Measurements from ENCODE around the gene MRPL50.

- TF ChIP-seq EZH2 (IDR thresholded peaks at IDR 0.05; ENCODE audit: borderline replicate concordance, low read length) (no peak), CTCF (conservative IDR thresholded peaks at IDR 0.05 in 1 of 2, IDR thresholded peaks at IDR 0.05 in 1 of 2; ENCODE audit: extremely low read depth in 1 of 2, insufficient read depth in 1 of 2, low read depth in 1 of 2, low read length in 2 of 2) (no peak)
Measured at GRCh38 chr9:101443364-101443771, 45.0 kb upstream of the MRPL50 start.
